ENCODE data around the gene FBRSL1.

DNA sequence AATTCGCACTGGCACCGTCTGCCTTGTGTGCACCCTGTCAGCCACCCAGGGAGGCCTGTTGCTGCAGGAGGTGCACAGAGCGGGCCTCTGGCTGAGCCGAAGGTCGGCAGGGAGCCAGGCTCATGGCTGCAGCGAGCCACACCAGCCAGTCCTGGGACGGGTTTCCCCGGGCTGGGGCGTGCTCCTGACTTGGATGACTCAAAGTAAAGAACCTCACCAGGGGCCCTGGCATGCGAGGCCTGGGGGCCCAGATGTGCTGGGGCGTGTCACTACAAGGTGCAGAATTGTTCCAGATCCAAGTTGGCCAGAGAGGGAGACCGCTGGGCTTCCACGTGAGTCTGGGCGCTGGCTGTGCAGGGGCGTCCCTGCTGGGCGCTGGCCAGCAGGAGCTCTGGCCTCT, 34.5 kb downstream of the FBRSL1 start:
- no peak for TF ChIP-seq POLR2A (IDR thresholded peaks at IDR 0.05)
- TF ChIP-seq, protein P1, sequence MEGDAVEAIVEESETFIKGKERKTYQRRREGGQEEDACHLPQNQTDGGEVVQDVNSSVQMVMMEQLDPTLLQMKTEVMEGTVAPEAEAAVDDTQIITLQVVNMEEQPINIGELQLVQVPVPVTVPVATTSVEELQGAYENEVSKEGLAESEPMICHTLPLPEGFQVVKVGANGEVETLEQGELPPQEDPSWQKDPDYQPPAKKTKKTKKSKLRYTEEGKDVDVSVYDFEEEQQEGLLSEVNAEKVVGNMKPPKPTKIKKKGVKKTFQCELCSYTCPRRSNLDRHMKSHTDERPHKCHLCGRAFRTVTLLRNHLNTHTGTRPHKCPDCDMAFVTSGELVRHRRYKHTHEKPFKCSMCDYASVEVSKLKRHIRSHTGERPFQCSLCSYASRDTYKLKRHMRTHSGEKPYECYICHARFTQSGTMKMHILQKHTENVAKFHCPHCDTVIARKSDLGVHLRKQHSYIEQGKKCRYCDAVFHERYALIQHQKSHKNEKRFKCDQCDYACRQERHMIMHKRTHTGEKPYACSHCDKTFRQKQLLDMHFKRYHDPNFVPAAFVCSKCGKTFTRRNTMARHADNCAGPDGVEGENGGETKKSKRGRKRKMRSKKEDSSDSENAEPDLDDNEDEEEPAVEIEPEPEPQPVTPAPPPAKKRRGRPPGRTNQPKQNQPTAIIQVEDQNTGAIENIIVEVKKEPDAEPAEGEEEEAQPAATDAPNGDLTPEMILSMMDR (IDR thresholded peaks at IDR 0.05) = no peak
